SH-SY5Y (cell line): ENCODE results near the gene BBS4.

Source experiments
- GATA2 ChIP-seq: IDR thresholded peaks from 2 replicates; pipeline ENCODE4 v1.6.1; 2011; ENCODE audit warnings: mild to moderate bottlenecking, low read depth, low read length
- GATA3 ChIP-seq: IDR thresholded peaks from 2 replicates; pipeline ENCODE4 v1.6.1; 2011; ENCODE audit warnings: low read depth, mild to moderate bottlenecking, low read length, moderate library complexity

DNA sequence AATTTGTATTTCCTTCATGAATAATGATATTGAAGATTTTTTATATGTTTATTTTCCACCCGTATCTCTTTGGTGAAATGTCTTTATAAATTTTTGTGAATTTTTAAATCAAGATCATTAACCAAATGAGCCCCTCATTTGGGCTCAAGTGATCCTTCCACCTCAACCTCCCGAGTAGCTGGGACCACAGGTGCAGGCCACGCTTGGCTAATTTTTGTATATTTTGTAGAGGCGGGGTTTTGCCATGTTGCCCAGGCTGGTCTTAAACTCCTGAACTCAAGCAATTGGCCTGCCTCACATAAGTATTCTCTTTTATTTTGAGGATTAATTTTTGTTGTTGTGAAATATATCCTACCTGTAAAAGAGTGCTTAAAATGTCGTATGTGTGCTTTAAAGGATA, 4.9 kb downstream of the BBS4 start:
- TF ChIP-seq GATA2 (no peak), GATA3 (no peak)
